HG02623 (cell line): ENCODE measurements around the gene CAMK1G.

ENCODE experiments used
- ATAC-seq: cut with Tn5 transposase; IDR thresholded peaks from one replicate; pipeline ENCODE4 v1.9.1; 2021; ENCODE audit warnings: moderate library complexity; ENCODE audit not compliant: unreplicated experiment

The CAMK1G gene

DNA sequence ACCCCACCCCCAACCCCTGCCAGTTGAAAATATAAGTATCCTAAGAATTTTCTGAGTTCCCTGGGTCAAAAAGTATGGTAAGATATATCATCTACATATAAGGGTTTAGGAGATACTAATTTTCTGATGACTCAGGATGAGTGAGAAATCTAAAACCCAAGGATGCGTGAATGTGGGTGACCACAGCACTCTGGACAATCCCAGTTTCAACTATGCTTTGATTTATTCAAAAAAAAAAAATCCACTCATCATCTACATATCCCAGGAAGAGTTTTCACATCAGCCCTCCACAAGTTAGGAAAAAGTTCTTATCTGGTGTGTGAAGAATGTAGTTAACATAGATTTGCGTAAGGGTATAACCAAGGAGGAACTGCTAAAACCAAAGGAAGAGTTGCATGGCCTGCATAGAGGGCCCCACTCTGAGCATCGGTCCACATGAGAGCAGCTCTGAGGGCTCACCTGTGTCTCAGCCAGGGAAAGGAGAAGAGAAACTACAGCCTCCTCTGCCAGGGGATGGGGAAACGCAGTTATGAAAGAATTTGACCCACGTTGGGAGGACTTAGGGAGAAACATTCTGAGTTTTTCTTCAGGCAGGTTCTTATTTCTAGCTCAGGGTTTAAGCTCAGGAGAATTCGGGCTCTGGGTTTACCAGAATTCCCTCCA lies 50.0 kb downstream of the CAMK1G start:
- ATAC-seq, result no peak

GRCh38 chr1:209634005-209634737 lies 50.7 kb downstream of the CAMK1G start:
- no peak for ATAC-seq

- ATAC-seq, result no peak
These were observed 52.3 kb downstream of the CAMK1G start for GRCh38 chr1:209635850-209636249.

GRCh38 chr1:209641832-209642172 lies 58.3 kb downstream of the CAMK1G start:
- no peak for ATAC-seq

GRCh38 chr1:209642816-209643215 lies 59.3 kb downstream of the CAMK1G start:
- ATAC-seq, result no peak

- ATAC-seq, result no peak
These were observed 59.9 kb downstream of the CAMK1G start for GRCh38 chr1:209643285-209644020.

GRCh38 chr1:209645574-209646452 lies 62.3 kb downstream of the CAMK1G start:
- ATAC-seq, result no peak

DNA sequence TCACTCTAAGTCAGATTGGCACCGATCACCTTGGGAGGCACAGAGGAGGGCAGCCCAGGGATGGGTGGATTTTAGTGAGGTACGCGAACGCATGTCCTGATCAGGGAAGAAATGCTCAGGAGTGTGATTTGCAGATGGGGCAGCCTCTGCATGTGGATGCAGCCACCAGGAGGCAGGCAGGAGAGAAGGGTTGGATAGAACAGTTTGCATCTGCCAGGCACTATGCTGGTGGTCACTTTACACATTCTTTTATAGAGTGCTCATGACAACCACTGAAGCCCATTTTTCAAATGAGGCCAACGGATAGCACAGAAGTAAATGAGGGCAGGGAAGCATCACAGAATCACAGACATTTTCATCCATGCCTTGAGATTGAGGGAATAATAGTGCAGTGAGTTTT lies 63.0 kb downstream of the CAMK1G start:
- no peak for ATAC-seq

- no peak for ATAC-seq
These were observed 63.6 kb downstream of the CAMK1G start for GRCh38 chr1:209647156-209647555.

- no peak for ATAC-seq
These were observed 64.8 kb downstream of the CAMK1G start for GRCh38 chr1:209648346-209648745.

- ATAC-seq, result no peak
These were observed 65.6 kb downstream of the CAMK1G start for GRCh38 chr1:209648931-209649776.

GRCh38 chr1:209650454-209650853 lies 66.9 kb downstream of the CAMK1G start:
- no peak for ATAC-seq

GRCh38 chr1:209651138-209651587 lies 67.6 kb downstream of the CAMK1G start:
- peak; percentile 43 for ATAC-seq

- ATAC-seq, result no peak
These were observed 68.7 kb downstream of the CAMK1G start, which contains the start of gene LAMB3 for GRCh38 chr1:209652121-209652735. LAMB3 (minus strand) TSS chr1:209652425; CDS start chr1:209650944, 1,481 bp downstream.

GRCh38 chr1:209652873-209653401 lies 69.4 kb downstream of the CAMK1G start:
- no peak for ATAC-seq

DNA sequence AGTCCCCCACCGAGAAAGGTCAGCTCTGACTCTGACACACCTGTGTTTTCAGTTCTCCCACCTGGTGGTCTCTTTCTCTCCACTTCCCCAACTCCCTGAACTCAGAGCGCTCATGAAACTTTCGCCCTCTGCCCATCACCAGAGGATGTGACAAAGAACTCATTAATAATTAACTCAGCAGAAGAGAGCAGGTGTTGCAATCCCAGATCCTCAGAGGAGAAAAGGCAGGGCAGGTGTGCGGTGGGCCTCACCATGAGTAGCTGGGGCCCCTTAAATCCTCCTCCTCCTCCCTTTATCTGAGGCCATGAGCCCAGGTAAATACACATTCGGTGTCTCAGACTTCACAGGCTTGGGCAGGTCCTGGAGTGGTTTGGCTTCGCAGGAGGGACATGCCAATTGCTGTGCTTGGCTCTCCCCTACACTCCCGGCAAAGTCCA lies 70.4 kb downstream of the CAMK1G start:
- no peak for ATAC-seq

DNA sequence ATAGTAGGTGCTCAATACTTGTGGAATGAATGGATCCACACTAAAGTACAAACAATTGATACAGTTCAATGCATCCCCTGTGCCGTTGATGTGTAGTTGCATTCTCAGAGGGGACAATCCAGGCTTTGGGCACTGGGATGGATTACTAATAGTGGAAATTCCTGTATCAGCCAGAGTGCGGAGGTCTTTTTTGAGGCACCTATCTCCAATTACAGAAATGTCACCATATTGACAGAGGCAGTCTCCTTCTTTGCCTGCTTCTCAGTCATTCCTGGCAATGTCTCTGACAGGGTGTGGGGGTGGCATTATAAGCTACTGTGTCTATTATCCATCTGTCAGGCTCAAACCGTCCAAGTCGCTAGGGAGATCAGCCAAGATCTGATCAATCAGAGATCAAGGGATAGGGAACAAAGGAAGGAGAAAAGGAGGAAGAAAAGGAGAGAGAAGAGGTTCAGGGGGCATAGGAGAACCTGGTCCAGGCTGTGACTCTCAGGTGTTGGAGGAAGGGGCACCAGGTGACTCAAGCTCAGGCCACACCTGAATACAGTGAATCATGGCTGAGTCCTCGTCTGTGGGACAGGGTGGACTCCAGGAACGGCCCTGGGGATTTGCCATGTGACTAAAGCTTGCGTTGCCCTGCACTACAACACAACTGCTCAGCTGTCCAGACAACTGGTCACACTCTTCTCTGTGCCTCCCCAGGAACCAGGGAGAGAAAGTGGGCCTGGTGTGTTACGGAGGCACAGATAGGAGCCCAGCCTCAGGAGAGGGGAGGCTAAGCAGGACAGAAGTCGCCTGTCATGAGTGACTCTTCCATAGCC lies 72.1 kb downstream of the CAMK1G start:
- no peak for ATAC-seq

DNA sequence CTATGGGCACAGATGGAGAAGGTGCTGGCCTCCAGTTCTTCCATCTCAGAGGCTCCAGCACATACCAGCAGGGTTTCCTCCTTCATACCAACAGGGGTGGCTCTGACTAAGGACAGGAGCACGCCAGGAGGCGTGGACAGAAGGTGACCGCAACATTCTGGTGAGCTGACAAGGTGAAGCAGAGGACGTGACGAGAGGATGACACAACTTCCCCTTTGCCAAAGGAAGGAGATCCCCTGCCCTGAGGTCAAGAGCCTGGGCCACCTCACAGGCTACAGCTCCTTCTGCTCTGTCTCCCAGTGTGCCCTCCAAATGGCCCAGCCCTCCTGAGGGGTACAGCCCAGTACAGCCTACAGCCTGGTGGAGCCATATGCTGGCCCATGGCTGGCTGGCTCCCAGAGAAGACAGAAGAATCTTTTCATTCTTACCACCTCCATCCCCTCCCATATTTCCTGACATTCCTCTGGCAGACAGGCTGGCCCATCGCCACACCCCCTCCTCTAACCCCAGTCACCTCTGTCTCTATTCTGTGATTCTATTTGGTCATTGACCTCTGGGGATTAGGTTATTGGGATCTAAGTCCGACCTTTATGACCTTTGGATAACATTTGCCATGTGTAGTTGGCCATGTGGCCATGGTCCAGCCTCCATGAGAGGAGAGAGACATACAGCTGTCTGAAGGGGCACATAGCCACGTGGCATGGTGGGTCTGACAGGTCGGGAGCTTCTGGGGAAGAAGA lies 73.8 kb downstream of the CAMK1G start:
- no peak for ATAC-seq
